Measurements from ENCODE around the gene SPATS2L.
A peak's percentile ranks its signal among the peaks of the same experiment; 100 is the strongest.

SPATS2L gene

GRCh38 chr2:200306196-200306930 is at the start of gene SPATS2L:
TSS of gene SPATS2L (plus strand) at chr2:200306693. CDS start at chr2:200389245, 82,552 bp downstream.
- H3K4me3 ChIP-seq (ENCODE audit: low read length) = peak within 1 kb of the TSS; percentile 68
- DNase-seq (ENCODE audit: low read depth) = peak; percentile 63
- no peak for TF ChIP-seq CTCF (IDR thresholded peaks at IDR 0.05; ENCODE audit: insufficient read depth, low read depth, low read length, missing control alignments)

DNA sequence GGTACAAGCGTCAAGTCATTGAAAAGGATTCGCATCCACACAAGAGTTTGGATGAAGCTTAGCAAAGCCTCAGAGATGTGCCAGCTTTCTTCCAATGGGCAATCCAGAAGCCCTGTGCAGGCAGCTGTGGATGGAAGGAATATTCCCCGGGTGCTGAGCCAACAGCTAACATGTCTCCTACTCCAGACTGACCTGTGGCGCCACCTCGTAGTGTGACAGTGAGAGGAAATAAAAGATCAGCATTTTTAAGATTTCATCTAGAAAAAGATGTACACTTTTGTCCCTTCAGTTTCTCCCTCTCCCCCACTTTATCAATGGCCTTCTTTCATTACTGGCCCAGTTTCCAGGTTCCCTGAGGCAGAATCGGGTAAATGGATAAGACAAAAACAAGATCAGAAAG is 48.9 kb upstream of the SPATS2L start:
- no peak for TF ChIP-seq CTCF (IDR thresholded peaks at IDR 0.05; ENCODE audit: insufficient read depth, low read depth, low read length, missing control alignments)
- H3K4me3 ChIP-seq (ENCODE audit: low read length) = no peak overlapping the region
- DNase-seq (ENCODE audit: low read depth) = no peak

- H3K4me3 ChIP-seq (ENCODE audit: low read length) = no peak overlapping the region
- no peak for TF ChIP-seq CTCF (IDR thresholded peaks at IDR 0.05; ENCODE audit: insufficient read depth, low read depth, low read length, missing control alignments)
- no peak for DNase-seq (ENCODE audit: low read depth)
Measured at GRCh38 chr2:200258081-200258480, 48.4 kb upstream of the SPATS2L start.

DNA sequence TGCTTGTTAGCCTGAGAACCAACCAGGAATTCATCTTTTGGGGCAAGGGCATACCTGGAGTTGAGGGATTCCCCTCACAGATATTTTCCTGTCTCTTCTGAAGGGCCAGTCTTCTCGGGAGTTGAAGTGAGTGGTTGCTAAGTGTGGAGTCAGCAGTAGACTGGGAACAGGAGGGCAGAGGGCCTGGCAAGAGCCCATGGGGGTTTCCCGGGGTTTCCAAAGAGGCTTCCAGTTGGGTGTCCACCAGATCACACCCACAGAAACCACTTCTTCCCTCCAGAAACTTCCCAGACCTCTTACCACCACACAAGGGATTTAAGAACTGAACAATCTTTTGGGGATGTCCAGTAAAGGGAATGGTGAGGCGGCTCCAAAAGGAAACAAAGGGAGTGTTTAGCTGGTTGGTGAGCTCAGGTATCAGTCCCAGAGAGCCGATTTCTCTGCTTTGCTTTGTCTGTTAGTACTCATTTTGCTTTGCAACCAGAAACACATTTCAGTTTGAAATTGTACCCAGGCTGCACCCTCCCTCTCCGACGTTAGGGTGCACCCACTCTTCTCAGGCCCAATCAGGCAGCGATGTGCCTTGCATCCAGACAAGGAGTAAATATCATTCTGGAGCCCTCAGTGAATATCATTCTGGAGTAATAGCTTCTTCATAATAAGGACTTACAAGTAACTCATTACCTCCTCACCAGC is 47.5 kb upstream of the SPATS2L start:
- DNase-seq (ENCODE audit: low read depth) = peak; percentile 61
- H3K4me3 ChIP-seq (ENCODE audit: low read length) = no peak overlapping the region
- TF ChIP-seq CTCF (IDR thresholded peaks at IDR 0.05; ENCODE audit: insufficient read depth, low read depth, low read length, missing control alignments) = no peak

GRCh38 chr2:200259577-200259957 is 46.9 kb upstream of the SPATS2L start:
- TF ChIP-seq CTCF (IDR thresholded peaks at IDR 0.05; ENCODE audit: insufficient read depth, low read depth, low read length, missing control alignments) = no peak
- peak; percentile 94 for DNase-seq (ENCODE audit: low read depth)
- H3K4me3 ChIP-seq (ENCODE audit: low read length) = no peak overlapping the region

GRCh38 chr2:200262047-200262446 is 44.4 kb upstream of the SPATS2L start:
- DNase-seq (ENCODE audit: low read depth) = no peak
- no peak overlapping the region for H3K4me3 ChIP-seq (ENCODE audit: low read length)
- no peak for TF ChIP-seq CTCF (IDR thresholded peaks at IDR 0.05; ENCODE audit: insufficient read depth, low read depth, low read length, missing control alignments)
